Fibroblast of lung (primary cell): ENCODE results near the gene DIS3L.
"Not testable (repeated sequence)": the region's sequence is repeated elsewhere in the genome, so short reads cannot be mapped to it uniquely, and the experiment has no call there.

Experiments
- CTCF ChIP-seq, 2 donors: IDR thresholded peaks in 1 of 2; conservative IDR thresholded peaks in 1 of 2; 1 replicate in 1 of 2; 2 replicates in 1 of 2; pipeline ENCODE4 v1.5.1; 2011 to 2012; ENCODE audit warnings: low read length in 2 of 2, control low read depth in 1 of 2, inconsistent platforms in 1 of 2, low read depth in 1 of 2, mild to moderate bottlenecking in 1 of 2
- EZH2 ChIP-seq: IDR thresholded peaks from 2 replicates; pipeline ENCODE4 v1.5.1; 2012; ENCODE audit warnings: low read length, control low read depth, mild to moderate bottlenecking; ENCODE audit errors: missing control alignments

GRCh38 chr15:66348530-66348929 lies 55.2 kb downstream of the DIS3L start:
- TF ChIP-seq CTCF (conservative IDR thresholded peaks at IDR 0.05 in 1 of 2, IDR thresholded peaks at IDR 0.05 in 1 of 2; ENCODE audit: low read depth in 1 of 2, low read length in 2 of 2); EZH2: not testable (repeated sequence)
